NAMALWA (cell line): Measurements from ENCODE around the gene MIPOL1.
"Not testable (repeated sequence)": the region's sequence is repeated elsewhere in the genome, so short reads cannot be mapped to it uniquely, and the experiment has no call there.

ENCODE experiments used
- DNase-seq: peaks from one replicate; pipeline ENCODE4 v3.0.0-alpha.2; 2015; ENCODE audit warnings: low spot score

MIPOL1 gene

DNA sequence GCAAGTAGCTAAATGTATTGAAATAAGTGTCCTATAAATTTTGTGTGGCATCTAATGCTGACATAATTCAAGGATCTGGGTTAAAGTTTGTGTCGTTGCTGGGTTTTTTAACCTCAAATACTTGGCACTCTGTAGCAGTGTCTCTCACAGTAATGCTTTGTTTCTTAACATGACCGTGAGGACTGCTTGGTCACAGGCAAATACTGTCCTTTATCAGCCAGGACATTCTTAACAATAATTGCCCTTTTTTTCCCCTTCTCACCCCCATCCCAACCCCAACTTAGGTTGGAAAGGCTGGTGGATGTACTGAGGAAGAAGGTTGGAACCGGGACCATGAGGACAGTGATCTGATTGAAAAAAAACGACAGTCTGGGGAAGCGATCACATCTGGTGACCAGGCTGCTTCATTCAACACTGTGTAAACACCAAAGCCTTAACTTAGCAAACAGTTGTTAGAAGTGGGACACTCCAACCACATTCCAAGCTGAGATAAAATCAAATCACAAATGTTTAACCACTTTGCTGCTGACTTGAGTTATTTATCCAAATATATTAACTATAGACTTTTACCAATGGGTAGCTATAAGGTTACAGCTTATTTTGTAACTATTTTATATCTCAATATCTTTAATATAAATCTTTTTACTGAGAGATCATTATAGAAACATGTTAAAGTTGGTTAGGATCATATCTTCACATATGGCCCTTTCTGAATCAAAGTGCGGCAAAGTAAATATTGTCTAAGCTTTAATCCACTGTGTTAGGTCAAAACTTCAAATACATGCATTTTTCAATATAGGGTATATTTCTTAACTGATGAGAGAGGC is 349.1 kb downstream of the MIPOL1 start:
- DNase-seq: no peak

DNA sequence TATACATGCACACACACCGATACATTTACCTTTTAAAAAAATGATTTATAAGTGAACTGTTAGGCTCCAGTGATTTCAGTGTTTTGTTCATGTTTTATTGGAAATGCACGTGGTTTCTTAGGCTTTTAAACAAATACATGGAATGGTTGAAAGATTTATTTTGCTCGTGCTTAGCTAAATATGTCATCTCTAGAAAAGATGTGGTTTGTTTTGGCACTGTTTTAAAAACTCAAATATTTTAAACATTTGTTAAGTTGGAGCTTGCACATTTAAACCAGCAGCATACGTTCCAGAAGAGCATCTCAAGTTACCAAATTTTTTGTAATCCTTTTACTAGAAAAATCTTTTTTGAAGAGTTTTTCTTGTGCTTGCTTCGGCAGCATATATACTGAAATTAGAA is 352.8 kb downstream of the MIPOL1 start:
- no peak for DNase-seq

DNA sequence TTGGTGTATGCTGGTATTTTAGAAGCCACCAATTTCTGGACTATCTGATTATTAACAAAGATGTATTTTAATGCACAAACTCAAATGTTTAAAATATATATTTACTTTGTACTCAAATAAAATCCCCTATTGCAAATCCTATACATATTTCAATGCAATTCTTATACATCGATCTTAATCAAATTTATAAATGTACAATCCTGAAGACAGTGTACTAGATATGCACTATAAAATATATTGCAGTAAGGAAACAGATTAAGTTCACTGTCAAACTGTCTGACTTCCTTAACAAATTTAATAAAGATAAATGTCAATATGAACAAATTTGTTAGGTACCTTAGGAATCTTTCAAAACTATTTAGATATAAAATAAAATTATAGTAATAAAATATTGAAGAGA is 353.4 kb downstream of the MIPOL1 start:
- no peak for DNase-seq

DNA sequence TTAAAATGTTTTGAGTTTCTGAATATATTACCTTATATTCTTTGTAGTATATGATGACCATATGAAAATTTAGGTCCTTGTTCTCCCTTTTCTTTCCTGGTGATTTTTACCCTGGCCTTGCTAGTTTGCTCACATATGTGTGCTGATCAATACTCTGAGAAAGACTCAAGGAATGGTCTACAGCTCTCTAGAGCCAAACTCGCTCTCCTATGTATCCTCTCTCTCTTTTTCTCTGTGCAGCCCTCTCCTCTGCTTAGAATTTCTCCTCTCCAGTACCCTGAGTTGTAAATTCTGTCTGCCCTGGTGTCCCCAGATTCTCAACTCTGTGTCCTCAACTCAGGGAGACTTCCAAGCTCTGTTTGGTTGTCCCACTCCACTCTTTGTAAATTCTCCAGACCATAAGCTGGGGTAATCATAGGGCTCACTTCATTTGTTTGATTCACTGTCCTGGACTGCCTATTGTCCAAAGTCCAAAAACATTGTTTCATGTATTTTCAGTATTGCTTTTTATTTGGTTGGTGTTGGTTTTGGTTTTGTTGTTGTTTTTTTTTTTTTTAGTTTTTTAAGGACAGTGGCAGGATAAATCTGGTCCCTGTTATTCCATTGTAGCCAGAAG is 356.3 kb downstream of the MIPOL1 start:
- DNase-seq: no peak

DNA sequence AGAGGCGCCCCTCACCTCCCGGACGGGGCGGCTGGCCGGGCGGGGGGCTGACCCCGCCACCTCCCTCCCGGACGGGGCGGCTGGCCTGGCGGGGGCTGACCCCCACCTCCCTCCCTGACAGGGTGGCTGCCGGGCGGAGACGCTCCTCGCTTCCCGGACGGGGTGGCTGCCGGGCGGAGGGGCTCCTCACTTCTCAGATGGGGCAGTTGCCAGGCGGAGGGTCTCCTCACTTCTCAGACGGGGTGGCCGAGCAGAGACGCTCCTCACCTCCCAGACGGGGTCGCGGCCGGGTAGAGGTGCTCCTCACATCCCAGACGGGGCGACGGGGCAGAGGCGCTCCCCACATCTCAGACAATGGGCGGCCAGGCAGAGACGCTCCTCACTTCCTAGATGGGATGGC is 357.9 kb downstream of the MIPOL1 start:
- not testable (repeated sequence) for DNase-seq

DNA sequence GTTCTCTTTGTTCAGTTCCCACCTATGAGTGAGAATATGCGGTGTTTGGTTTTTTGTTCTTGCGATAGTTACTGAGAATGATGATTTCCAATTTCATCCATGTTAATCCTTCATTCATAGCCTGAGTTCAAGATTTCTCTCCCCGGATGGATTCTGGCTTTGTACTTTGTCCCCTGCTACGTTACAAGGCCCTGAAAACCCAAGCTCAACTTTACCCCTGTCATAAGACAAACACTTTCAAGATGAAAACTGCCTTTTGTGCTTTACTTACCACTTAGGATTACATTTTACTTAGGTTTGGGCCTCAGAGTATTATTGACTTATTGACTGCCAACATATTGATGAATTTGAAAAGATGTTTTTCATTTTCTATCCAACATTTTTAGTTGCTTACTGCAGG is 361.0 kb downstream of the MIPOL1 start:
- DNase-seq: no peak

DNA sequence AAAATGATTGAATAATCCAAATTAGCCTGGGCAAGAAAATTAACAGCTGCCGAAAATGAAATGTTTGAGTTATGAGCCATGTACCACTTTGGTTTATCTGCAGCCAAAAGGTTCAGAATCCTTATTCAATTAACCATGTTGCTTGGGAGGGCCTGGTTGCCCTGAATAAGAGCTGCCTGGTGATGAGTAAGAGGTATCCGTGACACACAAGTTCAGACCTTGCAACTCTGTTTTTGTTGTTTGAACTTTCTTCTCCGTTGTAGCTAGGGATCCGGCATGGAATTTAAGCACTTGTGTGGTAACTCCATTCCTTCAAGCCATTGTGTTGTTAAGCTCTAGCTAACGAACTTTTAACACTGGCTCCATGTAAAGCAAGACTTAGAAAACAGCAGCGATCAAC is 361.6 kb downstream of the MIPOL1 start:
- DNase-seq: no peak

DNA sequence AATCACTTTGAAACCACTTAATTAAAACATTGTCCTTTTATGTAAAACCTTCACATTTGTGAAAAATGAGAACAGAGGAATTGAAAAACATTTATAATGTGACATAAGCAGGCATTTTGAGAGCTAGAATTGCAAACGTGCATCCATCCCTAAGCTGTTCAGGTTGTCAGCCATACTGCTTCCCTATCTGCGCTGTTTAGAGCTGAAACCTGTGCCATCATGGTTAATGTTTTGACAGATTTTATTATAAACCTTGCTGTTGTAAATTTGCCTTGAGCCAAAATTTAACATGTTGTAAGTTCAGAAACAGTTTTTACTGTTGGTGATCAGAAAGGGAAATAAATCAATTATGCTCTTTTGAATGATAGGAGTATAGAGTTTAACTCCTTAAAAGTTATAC is 365.5 kb downstream of the MIPOL1 start:
- DNase-seq: no peak

DNA sequence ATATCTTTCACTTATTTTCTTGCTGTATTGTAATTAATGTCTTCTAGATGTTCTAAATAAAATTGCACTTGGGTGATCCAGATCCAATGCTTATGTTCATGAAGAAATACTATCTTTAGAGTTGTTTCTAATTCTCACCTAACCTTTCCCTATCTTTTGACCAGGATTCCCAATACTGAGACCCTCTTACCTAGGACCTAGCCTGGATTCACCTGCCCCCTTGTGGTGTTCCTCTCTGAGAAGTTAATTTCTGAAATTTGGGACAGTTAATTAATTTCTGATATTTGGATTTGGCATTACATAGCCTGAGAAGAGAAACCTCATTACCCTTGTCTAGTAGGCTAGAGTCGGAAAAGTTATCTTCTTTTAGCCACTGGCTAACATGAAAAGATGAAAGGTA is 367.8 kb downstream of the MIPOL1 start:
- no peak for DNase-seq

DNA sequence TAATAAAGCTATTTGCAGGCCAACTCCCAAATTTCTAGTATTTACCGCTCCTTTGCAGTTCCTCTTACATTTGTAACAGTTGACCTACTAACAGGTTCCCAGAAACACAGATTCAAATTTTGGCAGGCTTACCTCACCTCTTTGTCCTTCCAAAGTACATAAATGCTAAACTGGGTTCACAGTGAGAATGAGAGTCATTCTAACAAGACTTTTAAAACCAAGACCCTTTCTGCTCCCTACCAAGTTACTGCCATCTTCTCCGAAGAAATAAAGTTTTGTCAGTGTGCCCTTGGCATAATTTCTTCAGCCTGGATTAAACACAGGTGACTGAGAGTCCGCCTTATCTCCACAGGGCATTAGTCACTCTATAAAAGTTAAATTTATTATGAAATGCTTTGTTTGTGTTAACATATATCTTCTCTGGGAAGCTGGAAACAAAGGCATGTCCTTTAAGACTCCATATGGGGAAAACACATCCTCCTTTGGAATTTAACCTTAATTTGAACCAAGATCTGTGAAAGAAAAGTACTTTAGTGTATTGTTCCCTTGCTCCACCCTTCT is 369.2 kb downstream of the MIPOL1 start:
- no peak for DNase-seq

DNA sequence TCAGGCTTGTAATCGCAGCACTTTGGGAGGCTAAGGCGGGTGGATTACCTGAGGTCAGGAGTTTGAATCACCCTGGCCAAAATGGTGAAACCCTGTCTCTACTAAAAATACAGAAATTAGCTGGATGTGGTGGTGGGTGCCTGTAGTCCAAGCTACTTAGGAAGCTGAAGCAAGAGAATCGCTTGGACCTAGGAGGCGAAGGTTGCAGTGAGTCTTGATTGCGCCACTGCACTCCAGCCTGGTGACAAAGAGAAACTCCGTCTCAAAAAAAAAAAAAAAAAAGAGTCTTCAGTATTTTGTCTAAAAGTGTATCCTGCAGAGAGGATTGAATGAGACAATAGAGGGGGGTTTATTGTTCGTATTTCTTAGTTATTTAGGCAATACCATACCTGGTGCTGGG is 372.0 kb downstream of the MIPOL1 start:
- no peak for DNase-seq

DNA sequence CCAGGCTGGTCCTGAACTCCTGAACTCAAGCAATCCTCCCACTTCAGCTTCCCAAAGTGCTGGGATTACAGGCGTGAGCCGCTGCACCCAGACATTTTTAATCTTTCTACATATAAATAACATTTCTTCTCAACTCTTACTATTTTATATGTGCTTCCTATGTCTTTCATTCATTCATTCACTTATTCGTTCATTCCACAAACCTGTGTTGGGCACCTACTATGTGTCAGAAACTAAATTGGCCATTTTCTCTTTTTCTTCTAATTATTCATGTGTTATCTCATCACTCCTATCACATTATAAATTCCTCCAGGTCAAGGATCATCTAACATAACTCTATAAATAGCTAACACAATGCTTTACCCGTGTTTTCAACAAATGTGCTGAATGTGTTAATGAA is 373.7 kb downstream of the MIPOL1 start:
- no peak for DNase-seq

DNA sequence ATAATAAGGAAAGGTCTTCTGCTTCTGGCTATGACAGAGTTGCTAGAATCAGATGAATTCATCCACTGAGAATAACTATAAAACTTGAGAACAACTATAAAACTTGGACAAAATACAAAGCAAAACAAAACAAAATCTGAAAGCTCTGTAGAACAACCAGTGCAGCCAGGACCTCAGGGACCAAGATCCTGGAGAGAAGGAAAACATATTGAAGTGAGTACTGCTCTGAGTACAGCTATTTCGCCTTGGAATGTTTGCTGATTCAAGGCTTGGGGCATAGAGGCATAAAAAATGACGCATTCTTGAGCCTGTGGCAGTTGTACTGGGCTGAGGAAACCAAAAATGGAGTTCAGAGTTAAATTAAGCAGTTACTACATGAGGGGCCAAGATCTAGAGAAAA is 375.6 kb downstream of the MIPOL1 start:
- no peak for DNase-seq

DNA sequence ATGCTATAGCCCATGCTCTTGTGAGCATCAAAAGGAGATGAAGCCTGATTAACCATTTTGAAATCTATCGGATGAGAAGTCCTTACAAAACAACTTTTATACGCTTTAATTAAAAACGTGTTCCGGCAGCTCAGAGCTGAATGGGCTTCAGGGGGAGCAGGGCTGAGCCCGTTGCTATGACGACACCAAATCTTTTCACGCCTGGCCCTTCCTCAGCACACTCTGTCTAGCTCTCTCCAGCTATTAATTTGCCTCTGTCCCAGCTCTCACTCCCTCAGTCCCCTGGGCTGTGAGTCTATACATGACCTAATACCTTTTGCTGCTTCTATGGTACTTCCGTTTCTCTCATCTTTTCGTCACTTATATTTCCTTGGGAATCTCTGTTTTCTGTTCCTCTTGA is 381.5 kb downstream of the MIPOL1 start:
- no peak for DNase-seq

DNA sequence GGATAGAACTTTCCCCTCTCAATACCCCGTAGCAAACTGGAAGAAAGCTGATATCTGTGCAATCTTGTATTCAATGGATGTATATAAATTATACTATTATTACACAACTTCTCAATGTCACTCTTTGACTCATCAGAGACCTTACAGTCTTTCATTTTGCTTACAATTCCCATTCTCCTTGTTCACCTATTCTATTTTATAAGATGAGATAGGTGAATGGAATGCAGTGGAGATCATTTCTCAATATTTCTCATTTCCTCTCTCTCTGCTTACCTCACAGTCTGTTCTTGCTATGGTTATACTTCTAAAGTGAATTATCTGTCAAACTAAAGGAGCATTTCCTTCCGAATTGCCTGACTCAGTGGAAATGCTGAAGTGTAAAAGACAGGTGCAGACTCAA is 382.4 kb downstream of the MIPOL1 start:
- no peak for DNase-seq

DNA sequence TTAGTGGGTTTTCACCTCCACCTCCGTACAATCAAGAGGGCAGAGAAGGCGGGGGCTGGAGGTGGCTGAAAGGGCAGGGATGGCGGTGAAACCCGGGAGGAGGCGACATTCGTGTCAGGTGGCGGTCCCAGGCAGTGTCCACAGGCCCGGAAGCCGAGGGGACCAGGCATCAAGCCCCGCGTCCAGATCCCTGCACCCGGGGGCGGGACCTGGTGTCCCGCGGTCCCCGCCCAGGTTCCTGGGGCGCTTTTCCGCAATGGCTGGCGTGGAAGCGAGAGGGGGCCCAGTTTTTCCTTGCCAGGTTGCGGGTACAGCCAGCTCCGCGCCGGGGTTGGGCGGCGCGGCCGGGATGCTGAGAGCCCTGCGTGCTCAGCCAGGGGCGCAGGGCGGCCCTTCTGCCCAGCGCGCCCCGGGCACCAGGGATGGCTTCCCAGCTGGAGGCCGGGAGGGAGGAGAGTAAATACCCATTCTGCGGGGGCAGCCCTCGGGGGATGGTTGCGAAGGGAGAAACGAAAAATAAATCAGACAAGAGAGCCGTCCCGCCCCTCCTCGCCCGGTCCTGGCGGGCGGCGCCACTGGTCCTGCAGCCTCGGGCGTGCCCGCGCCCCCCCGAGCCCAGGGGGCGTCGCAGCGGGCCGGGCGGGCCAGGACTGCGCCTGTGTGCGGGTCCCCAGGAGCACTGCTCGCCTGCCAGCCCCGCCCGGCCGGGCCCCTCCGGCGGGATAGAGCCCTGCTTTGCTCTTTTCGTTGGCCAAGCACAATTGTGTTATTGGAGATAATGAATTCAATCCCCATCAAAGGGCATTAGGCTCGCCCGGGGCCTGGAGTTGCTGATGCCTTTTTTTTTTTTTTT is 385.8 kb downstream of the MIPOL1 start:
- DNase-seq: no peak

DNA sequence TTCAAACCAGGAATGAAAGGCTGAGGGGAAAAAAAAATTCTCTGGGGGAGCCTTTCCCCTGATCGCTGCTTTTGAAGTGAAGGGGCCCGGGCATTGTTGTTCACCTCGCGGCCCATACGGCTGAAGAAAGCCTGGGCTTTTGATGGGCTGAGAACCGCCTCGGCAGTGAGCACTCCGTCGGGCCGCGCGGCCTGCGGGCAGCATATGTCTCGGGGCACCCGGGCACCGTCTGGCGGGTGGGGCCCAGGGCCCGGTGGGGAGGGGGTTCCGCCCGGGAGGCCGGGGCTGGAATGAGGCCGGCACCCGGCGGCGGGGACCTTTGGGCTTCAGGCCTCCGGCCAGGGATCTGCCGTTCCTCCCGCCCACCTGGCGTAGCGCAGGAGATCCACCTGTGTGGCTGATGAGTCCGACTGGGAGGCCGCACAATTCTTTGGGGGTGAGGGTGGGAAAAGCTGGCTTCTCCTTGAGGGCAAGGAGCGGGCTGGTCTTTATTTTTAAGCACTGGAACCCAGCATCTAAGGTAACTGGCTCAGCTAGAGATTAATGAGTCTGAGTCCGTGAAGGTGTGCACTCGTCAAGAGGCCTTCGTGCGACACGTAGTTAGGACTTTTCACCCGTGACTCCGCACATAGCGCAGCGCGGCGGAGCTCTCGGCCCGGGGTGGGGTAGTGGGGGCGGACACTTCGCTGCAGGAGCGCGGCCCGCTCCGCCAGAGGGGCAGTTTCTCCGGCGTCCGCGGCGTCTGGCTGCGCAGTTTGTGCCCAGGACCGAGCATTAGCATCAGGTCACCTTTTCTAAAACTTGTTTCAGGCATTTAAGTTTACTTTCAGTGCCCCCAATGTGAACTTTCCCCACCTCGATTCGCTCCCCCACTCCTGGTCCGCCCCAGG is 386.7 kb downstream of the MIPOL1 start:
- DNase-seq: no peak

DNA sequence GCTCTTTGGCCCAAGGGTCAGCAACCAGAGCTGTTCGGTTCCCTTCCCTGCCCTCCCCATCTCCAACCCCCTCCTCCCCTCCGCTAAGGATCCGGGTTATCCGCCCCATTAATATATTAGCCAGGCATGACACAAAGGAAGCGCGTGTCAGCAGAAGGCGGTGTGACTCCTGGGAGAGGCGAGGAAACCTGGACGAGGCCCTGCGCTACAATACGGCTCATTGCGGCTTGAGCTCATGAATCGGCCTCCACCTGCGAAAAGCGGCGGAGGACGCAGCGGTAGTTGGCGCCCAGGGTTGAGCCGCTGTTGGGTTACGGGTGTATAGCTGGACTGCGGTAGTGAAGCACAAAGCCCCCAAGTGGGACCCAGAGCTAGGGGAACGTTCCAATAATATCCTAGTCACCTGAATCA is 387.4 kb downstream of the MIPOL1 start:
- no peak for DNase-seq

DNA sequence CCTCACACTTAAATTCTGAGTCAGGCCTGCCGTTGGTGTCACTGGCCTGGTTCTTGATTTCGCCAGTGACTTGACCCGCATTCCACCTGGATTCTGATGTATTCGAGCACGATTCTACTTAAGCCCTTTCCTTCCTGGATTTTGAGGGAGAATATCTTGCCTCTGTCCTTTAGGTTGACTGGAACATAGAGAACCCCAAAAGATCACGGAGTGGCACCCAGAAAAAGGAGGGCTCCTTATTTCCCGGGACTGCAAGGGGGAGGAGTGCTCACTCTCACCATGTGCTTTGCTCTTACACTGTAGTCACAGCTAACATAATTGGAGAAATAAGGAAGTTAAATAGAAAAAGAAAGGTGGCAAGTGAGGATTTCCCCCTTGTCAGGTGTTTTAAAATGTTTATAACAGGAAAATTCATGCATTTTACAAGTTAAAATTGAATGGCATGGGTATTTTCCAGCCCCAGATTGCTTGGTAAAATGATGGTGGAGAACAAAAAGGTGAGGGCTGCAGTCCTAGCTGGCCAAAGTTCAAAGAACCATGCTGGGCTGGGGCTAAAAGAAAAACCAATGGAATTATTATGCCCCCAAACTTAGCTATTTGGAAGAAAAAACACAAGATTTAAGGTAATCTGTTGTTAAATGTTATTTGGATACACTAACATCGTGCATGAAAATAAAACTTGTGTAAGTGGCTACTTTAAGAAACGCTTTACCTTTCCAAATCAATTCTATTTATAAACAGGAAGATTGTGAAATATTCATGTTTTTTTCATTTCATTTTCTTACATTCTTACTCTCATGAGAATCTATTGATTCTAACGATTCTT is 388.4 kb downstream of the MIPOL1 start:
- DNase-seq: no peak

DNA sequence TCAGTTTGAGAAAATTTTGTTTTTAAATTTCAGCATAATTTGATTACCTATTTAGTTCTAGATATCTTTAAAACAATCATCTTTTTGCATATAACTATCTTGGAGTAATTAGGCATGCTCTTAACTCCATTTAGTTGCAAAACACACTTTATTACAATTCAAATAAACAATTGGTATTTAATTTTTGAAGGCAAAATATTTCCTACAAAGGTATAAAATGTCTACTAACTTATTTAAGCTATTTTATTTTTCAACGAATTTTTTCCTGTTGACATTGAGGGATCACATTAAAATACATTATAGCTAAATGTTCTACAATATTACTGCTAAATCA is 389.0 kb downstream of the MIPOL1 start:
- no peak for DNase-seq
